IPS DF 4.7 (cell line): ENCODE measurements around the gene BAHCC1.

Source experiments
- DNase-seq: peaks from one replicate; pipeline ENCODE4 v3.0.0-alpha.2; 2013; ENCODE audit warnings: low spot score; ENCODE audit errors: extremely low read depth

Gene BAHCC1

GRCh38 chr17:81478119-81478518, 82.9 kb downstream of the BAHCC1 start:
- DNase-seq, result no peak

- no peak for DNase-seq
Measured at GRCh38 chr17:81479175-81480071, 84.2 kb downstream of the BAHCC1 start.

- DNase-seq, result no peak
Measured at GRCh38 chr17:81480140-81481072, 85.1 kb downstream of the BAHCC1 start.

- no peak for DNase-seq
Measured at GRCh38 chr17:81481073-81481799, 86.0 kb downstream of the BAHCC1 start.

- no peak for DNase-seq
Measured at GRCh38 chr17:81481815-81482505, 86.7 kb downstream of the BAHCC1 start.

- no peak for DNase-seq
Measured at GRCh38 chr17:81482673-81483072, 87.4 kb downstream of the BAHCC1 start.

- DNase-seq, result no peak
Measured at GRCh38 chr17:81483085-81483861, 88.0 kb downstream of the BAHCC1 start.

GRCh38 chr17:81483862-81484194, 88.6 kb downstream of the BAHCC1 start:
- DNase-seq, result no peak

- DNase-seq, result no peak
Measured at GRCh38 chr17:81484195-81484979, 89.1 kb downstream of the BAHCC1 start.

- no peak for DNase-seq
Measured at GRCh38 chr17:81486199-81486810, 91.0 kb downstream of the BAHCC1 start.

- no peak for DNase-seq
Measured at GRCh38 chr17:81487089-81487486, 91.8 kb downstream of the BAHCC1 start.

- no peak for DNase-seq
Measured at GRCh38 chr17:81487487-81488275, 92.4 kb downstream of the BAHCC1 start.

GRCh38 chr17:81488276-81488860, 93.1 kb downstream of the BAHCC1 start:
- DNase-seq, result no peak

- no peak for DNase-seq
Measured at GRCh38 chr17:81489012-81489997, 94.0 kb downstream of the BAHCC1 start.

GRCh38 chr17:81489998-81490992, 95.0 kb downstream of the BAHCC1 start:
- DNase-seq, result no peak
